GDM1 (cell line): ENCODE results near the gene CLSTN2.

Experiments
- DNase-seq: peaks from one replicate; lab custom pipeline; 2025; lab: John Stamatoyannopoulos, UW

The CLSTN2 gene

GRCh38 chr3:140505213-140505612 lies 570.2 kb downstream of the CLSTN2 start:
- DNase-seq: no peak

- DNase-seq: no peak
Observed at GRCh38 chr3:140505876-140506275, 570.9 kb downstream of the CLSTN2 start.

- no peak for DNase-seq
Observed at GRCh38 chr3:140508550-140508949, 573.6 kb downstream of the CLSTN2 start.

GRCh38 chr3:140509534-140509933 lies 574.5 kb downstream of the CLSTN2 start:
- DNase-seq: no peak

- no peak for DNase-seq
Observed at GRCh38 chr3:140510303-140510861, 575.4 kb downstream of the CLSTN2 start.

GRCh38 chr3:140521751-140522445 lies 586.9 kb downstream of the CLSTN2 start:
- no peak for DNase-seq

- no peak for DNase-seq
Observed at GRCh38 chr3:140522653-140523380, 587.8 kb downstream of the CLSTN2 start.

- DNase-seq: no peak
Observed at GRCh38 chr3:140523600-140523999, 588.6 kb downstream of the CLSTN2 start.

GRCh38 chr3:140527156-140527555 lies 592.2 kb downstream of the CLSTN2 start:
- DNase-seq: no peak

- DNase-seq: no peak
Observed at GRCh38 chr3:140529096-140529495, 594.1 kb downstream of the CLSTN2 start.

GRCh38 chr3:140529558-140529957 lies 594.6 kb downstream of the CLSTN2 start:
- DNase-seq: no peak

GRCh38 chr3:140530131-140530530 lies 595.1 kb downstream of the CLSTN2 start:
- no peak for DNase-seq

GRCh38 chr3:140530603-140531002 lies 595.6 kb downstream of the CLSTN2 start:
- DNase-seq: no peak

- DNase-seq: no peak
Observed at GRCh38 chr3:140532793-140533330, 597.9 kb downstream of the CLSTN2 start.

GRCh38 chr3:140536926-140537726 lies 602.1 kb downstream of the CLSTN2 start:
- no peak for DNase-seq

GRCh38 chr3:140537727-140538082 lies 602.7 kb downstream of the CLSTN2 start:
- no peak for DNase-seq

- no peak for DNase-seq
Observed at GRCh38 chr3:140540262-140540661, 605.3 kb downstream of the CLSTN2 start.

- DNase-seq: no peak
Observed at GRCh38 chr3:140541975-140542653, 607.1 kb downstream of the CLSTN2 start.

GRCh38 chr3:140545197-140545596 lies 610.2 kb downstream of the CLSTN2 start:
- DNase-seq: no peak

- DNase-seq: no peak
Observed at GRCh38 chr3:140545756-140546155, 610.8 kb downstream of the CLSTN2 start.

- DNase-seq: no peak
Observed at GRCh38 chr3:140546649-140547048, 611.7 kb downstream of the CLSTN2 start.

- DNase-seq: no peak
Observed at GRCh38 chr3:140552403-140552802, 617.4 kb downstream of the CLSTN2 start.
